ENCODE data around the gene URAD. TPM values are rescaled to one million over a fixed set of nuclear protein-coding genes. Genes with fewer than 3 reads are reported as not detected.

Gene URAD
- total RNA-seq, 1 donor from 2014 or later = not detected

- Mint-ChIP-seq H3K36me3 (peaks cover 3% of the 10 kb centered on the region), H3K27me3 (peaks cover 65% of the 10 kb centered on the region), H3K4me3 (no peak overlapping the region), H3K27ac (no peak overlapping the region), H3K9me3 (no peaks in the 10 kb centered on the region), H3K4me1 (ENCODE audit: unreplicated experiment) (no peaks in the 10 kb centered on the region)
- no peak for TF ChIP-seq CTCF (conservative IDR thresholded peaks at IDR 0.05)
- DNase-seq (ENCODE audit: extremely low spot score, unreplicated experiment) = no peak
These were observed 55.4 kb downstream of the URAD start for GRCh38 chr13:27933118-27933517.

- Mint-ChIP-seq H3K36me3 (peaks cover 3% of the 10 kb centered on the region), H3K9me3 (no peaks in the 10 kb centered on the region)
- no peak for TF ChIP-seq CTCF (conservative IDR thresholded peaks at IDR 0.05)
These were observed 58.6 kb downstream of the URAD start for GRCh38 chr13:27929868-27930267.

GRCh38 chr13:27928805-27929753 is 59.4 kb downstream of the URAD start:
- Mint-ChIP-seq H3K4me1 (ENCODE audit: unreplicated experiment) (no peaks in the 10 kb centered on the region), H3K36me3 (peaks cover 3% of the 10 kb centered on the region), H3K9me3 (no peaks in the 10 kb centered on the region), H3K27me3 (peaks cover 94% of the 10 kb centered on the region), H3K27ac (no peak overlapping the region), H3K4me3 (peak overlapping the region; percentile 33)
- no peak for DNase-seq (ENCODE audit: extremely low spot score, unreplicated experiment)
- no peak for TF ChIP-seq CTCF (conservative IDR thresholded peaks at IDR 0.05)

More at GRCh38 chr13:27929868-27930267, 58.6 kb downstream of the URAD start:
- Mint-ChIP-seq H3K27me3 (peaks cover 88% of the 10 kb centered on the region), H3K27ac (no peak overlapping the region), H3K4me1 (ENCODE audit: unreplicated experiment) (no peaks in the 10 kb centered on the region), H3K4me3 (no peak overlapping the region)
- no peak for DNase-seq (ENCODE audit: extremely low spot score, unreplicated experiment)

GRCh38 chr13:27928353-27928804 is 60.1 kb downstream of the URAD start:
- peak overlapping the region; percentile 28 for H3K27ac Mint-ChIP-seq
- H3K4me3 Mint-ChIP-seq = no peak overlapping the region
- peaks cover 3% of the 10 kb centered on the region for H3K36me3 Mint-ChIP-seq
- H3K27me3 Mint-ChIP-seq = peaks cover 94% of the 10 kb centered on the region
- H3K9me3 Mint-ChIP-seq = no peaks in the 10 kb centered on the region
- H3K4me1 Mint-ChIP-seq (ENCODE audit: unreplicated experiment) = no peaks in the 10 kb centered on the region
- no peak for TF ChIP-seq CTCF (conservative IDR thresholded peaks at IDR 0.05)
- no peak for DNase-seq (ENCODE audit: extremely low spot score, unreplicated experiment)

Other genes with a start within 250 kb of the URAD start
- not detected in 2 replicates for gene GSX1, start 196.2 kb downstream of the URAD start, total RNA-seq (ENCODE audit: low replicate concordance)
- gene PDX1, start 68.7 kb downstream of the URAD start, total RNA-seq (ENCODE audit: low replicate concordance) = 7.1 and 16.2 TPM in 2 replicates
- gene CDX2, start 19.4 kb downstream of the URAD start, total RNA-seq (ENCODE audit: low replicate concordance) = 11.3 and 31.8 TPM in 2 replicates
- gene FLT3, start 111.9 kb upstream of the URAD start, total RNA-seq (ENCODE audit: low replicate concordance) = not detected in 2 replicates
- 32.8 and 37.4 TPM in 2 replicates for gene PAN3, start 149.9 kb upstream of the URAD start, total RNA-seq (ENCODE audit: low replicate concordance)

Measured in type B pancreatic cell (in vitro differentiated cells).